K562 (cell line): Measurements from ENCODE around the gene TRIP6. TPM values are rescaled to one million over a fixed set of nuclear protein-coding genes. Genes with fewer than 3 reads are reported as not detected.

Source experiments
- ATAC-seq: fragments of 200-7000 bp; cut with Tn5 transposase; 3 replicates; pipeline ENCODE4 v1.9.1; 2020; ENCODE audit warnings: moderate library complexity
- BruUV-seq: library from RNA; stranded (reverse); fragments of 400-500 nt; replicated peaks from 2 replicates; lab custom pipeline; 2021; lab: Mats Ljungman, UMichigan
- CTCF ChIA-PET: fragments of 300-600 bp; formaldehyde crosslinking; extraction: SDS; loops from one replicate; lab custom pipeline; 2021; ENCODE audit warnings: low intra/inter-chr PET ratio; lab: Yijun Ruan, JAX
- POLR2A ChIA-PET: fragments of 300-600, 350-650 bp; sonication (Branson Sonifier 250); formaldehyde crosslinking; extraction: SDS; loops from one replicate; lab custom pipeline; 2021; ENCODE audit warnings: antibody characterized with exemption, inconsistent platforms; lab: Yijun Ruan, JAX
- DNase-seq, 4 experiments: peaks; one replicate each; pipeline versions ENCODE4 v3.0.0 to v3.0.0-alpha.2; 2011 to 2018; ENCODE audit warnings: low spot score in 3 of 4, mixed read lengths in 3 of 4; ENCODE audit errors: extremely low read depth in 1 of 4
- FAIRE-seq: peaks from 2 replicates; lab custom pipeline; 2011; peaks lifted over from hg19 to GRCh38; lab: Jason Lieb, UNC
- H2AFZ ChIP-seq: 2 replicates; pipeline ENCODE4 v1.6.0; 2011; ENCODE audit warnings: low read depth, low read length, control low read depth, inconsistent platforms
- H3K27ac ChIP-seq: fragments of 200-600 bp; 3 replicates; pipeline ENCODE4 v1.8.0; 2011; ENCODE audit warnings: low read depth, mild to moderate bottlenecking, control low read depth, inconsistent platforms, low read length, moderate library complexity, mixed read lengths; ENCODE audit errors: extremely low read depth
- H3K27me3 ChIP-seq, 2 experiments: fragments of 300-600 bp in 1 of 2; 2 replicates in 1 of 2; 3 replicates in 1 of 2; pipeline versions ENCODE4 v1.6.0 to v1.8.0; 2011; ENCODE audit warnings: inconsistent platforms in 2 of 2, low read length in 2 of 2, mild to moderate bottlenecking in 1 of 2, mixed read lengths in 1 of 2, moderate library complexity in 1 of 2; ENCODE audit not compliant: control insufficient read depth in 2 of 2, insufficient read depth in 2 of 2
- H3K36me3 ChIP-seq: fragments of 300-600 bp; 3 replicates; pipeline ENCODE4 v1.8.0; 2011; ENCODE audit warnings: mild to moderate bottlenecking, low read length, inconsistent platforms; ENCODE audit not compliant: control insufficient read depth, insufficient read depth
- H3K4me1 ChIP-seq, 2 experiments: fragments of 200-600 bp in 1 of 2; replicated peaks in 1 of 2; 2 replicates in 1 of 2; 3 replicates in 1 of 2; pipeline versions ENCODE4 v1.5.1 to v1.8.0; 2011; ENCODE audit warnings: inconsistent platforms in 2 of 2, low read length in 2 of 2, mild to moderate bottlenecking in 1 of 2, mixed read lengths in 1 of 2, moderate library complexity in 1 of 2; ENCODE audit not compliant: control insufficient read depth in 2 of 2, insufficient read depth in 2 of 2
- H3K4me2 ChIP-seq: 2 replicates; pipeline ENCODE4 v1.6.1; 2011; ENCODE audit warnings: low read length, control low read depth, inconsistent platforms, mixed read lengths; ENCODE audit not compliant: insufficient read depth
- H3K4me3 ChIP-seq: fragments of 200-600 bp; sonication (generic), shearing (Covaris generic); 2 replicates; pipeline ENCODE4 v1.5.1; 2016; ENCODE audit warnings: control low read depth, inconsistent platforms
- H3K79me2 ChIP-seq: fragments of 200-600 bp; 3 replicates; pipeline ENCODE4 v1.8.0; 2011; ENCODE audit warnings: low read length, inconsistent platforms; ENCODE audit not compliant: control insufficient read depth, insufficient read depth
- H3K9ac ChIP-seq, 2 experiments: 2 replicates each; pipeline versions ENCODE4 v1.6.0 to v1.6.1; 2011; ENCODE audit warnings: low read depth in 2 of 2, low read length in 2 of 2, control low read depth in 1 of 2, inconsistent platforms in 1 of 2, mild to moderate bottlenecking in 1 of 2, mixed read lengths in 1 of 2; ENCODE audit not compliant: insufficient read depth in 1 of 2
- H3K9me1 ChIP-seq: one replicate; pipeline ENCODE4 v1.6.0; 2011; ENCODE audit warnings: inconsistent platforms, mild to moderate bottlenecking, low read length, moderate library complexity; ENCODE audit not compliant: control insufficient read depth, insufficient read depth
- H3K9me3 ChIP-seq: replicated peaks from 2 replicates; pipeline ENCODE4 v1.5.1; 2011; ENCODE audit warnings: low read depth, low read length, inconsistent platforms; ENCODE audit not compliant: control insufficient read depth, insufficient read depth
- H4K20me1 ChIP-seq: replicated peaks from 2 replicates; pipeline ENCODE4 v1.6.1; 2011; ENCODE audit warnings: low read length, inconsistent platforms, mixed read lengths; ENCODE audit not compliant: control insufficient read depth, insufficient read depth
- ATF7 ChIP-seq: fragments of 450-650 bp; IDR thresholded peaks from 2 replicates; pipeline ENCODE4 v1.7.1; 2014; ENCODE audit warnings: mild to moderate bottlenecking, moderate library complexity
- BDP1 ChIP-seq: IDR thresholded peaks from 3 replicates; pipeline ENCODE4 v1.6.1; 2011; ENCODE audit not compliant: insufficient read length, insufficient read depth
- CAMTA2 ChIP-seq: fragments of 250-450 bp; sonication (Bioruptor Pico); conservative IDR thresholded peaks from 2 replicates; pipeline ENCODE4 v1.5.1; 2022
- CC2D1A ChIP-seq: fragments of 450-650 bp; IDR thresholded peaks from 2 replicates; pipeline ENCODE4 v1.6.1; 2017; ENCODE audit warnings: mild to moderate bottlenecking
- CEBPG ChIP-seq, 3 experiments: fragments of 200-800 bp in 1 of 3; sonication (Bioruptor generic) in 1 of 3; sonication (generic) in 1 of 3; formaldehyde crosslinking in 1 of 3; IDR thresholded peaks in 2 of 3; conservative IDR thresholded peaks in 1 of 3; 2 replicates each; pipeline versions ENCODE4 v1.6.1 to v1.8.0; 2016 to 2022; ENCODE audit warnings: missing compliant biosample characterization in 2 of 3, missing genetic modification characterization in 2 of 3, mild to moderate bottlenecking in 1 of 3, missing genetic modification reagents in 1 of 3
- E2F3 ChIP-seq: fragments of 250-450 bp; sonication (Bioruptor Pico); IDR thresholded peaks from 2 replicates; pipeline ENCODE4 v1.4.0; 2020; ENCODE audit warnings: mild to moderate bottlenecking
- FOSL1 ChIP-seq: fragments of 200-800 bp; sonication (Bioruptor generic); conservative IDR thresholded peaks from 2 replicates; pipeline ENCODE4 v1.6.1; 2016; ENCODE audit warnings: missing genetic modification characterization, missing compliant biosample characterization
- GABPA ChIP-seq: fragments of 200-800 bp; sonication (Bioruptor generic); conservative IDR thresholded peaks from 2 replicates; pipeline ENCODE4 v1.6.1; 2016; ENCODE audit warnings: low read depth, missing genetic modification characterization, missing compliant biosample characterization
- HMGXB4 ChIP-seq: sonication (generic); formaldehyde crosslinking; IDR thresholded peaks from 2 replicates; pipeline ENCODE4 v1.8.1; 2023; ENCODE audit warnings: mild to moderate bottlenecking, missing genetic modification reagents
- NBN ChIP-seq: fragments of 450-650 bp; IDR thresholded peaks from 2 replicates; pipeline ENCODE4 v1.6.1; 2016; ENCODE audit warnings: low read depth, mild to moderate bottlenecking
- NFRKB ChIP-seq: fragments of 450-650 bp; IDR thresholded peaks from 2 replicates; pipeline ENCODE4 v1.6.1; 2016; ENCODE audit warnings: low read depth
- SAFB ChIP-seq: fragments of 200-400 bp; formaldehyde crosslinking; IDR thresholded peaks from 2 replicates; pipeline ENCODE4 v1.6.1; 2017; ENCODE audit warnings: low read depth, low read length, borderline replicate concordance
- ZBTB17 ChIP-seq: fragments of 450-650 bp; formaldehyde crosslinking; IDR thresholded peaks from 2 replicates; pipeline ENCODE4 v1.4.0; 2020; ENCODE audit warnings: mild to moderate bottlenecking
- ZNF41 ChIP-seq: fragments of 250-450 bp; sonication (Bioruptor Pico); conservative IDR thresholded peaks from 2 replicates; pipeline ENCODE4 v1.4.0; 2020; ENCODE audit warnings: mild to moderate bottlenecking
- WGBS: fragments of 100-300 bp; shearing (Covaris generic); methylation state at CpG from one replicate; pipeline ENCODE4 v1.1.6; 2016; ENCODE audit warnings: low coverage, mixed read lengths; ENCODE audit not compliant: insufficient coverage; ENCODE audit errors: missing lambda C conversion rate; 5-methylcytosine and 5-hydroxymethylcytosine counted together
- in situ Hi-C: fragments of 300-500 bp; cut with MboI; formaldehyde crosslinking; loops from 4 replicates; pipeline ENCODE4 v1.15.0; 2018; ENCODE audit warnings: inconsistent platforms, mixed read lengths
- intact Hi-C: fragments of 100-400 bp; cut with micrococcal nuclease; formaldehyde crosslinking; loops from 2 replicates; pipeline ENCODE4 v1.14.2; 2022
- polyA plus RNA-seq, 8 experiments: library from polyadenylated mRNA; depleted of rRNA in 4 of 8; stranded (reverse) in 5 of 8; unstranded in 3 of 8; fragments of >200 nt; fragmentation: Nextera tagmentation in 2 of 8; fragmentation: Illumina TruSeq in 1 of 8; extraction: Ambion mirVana in 2 of 8; extraction: Trizol in 1 of 8; gene quantifications; 2 replicates each; pipeline versions ENCODE4 v1.2.1 to v1.2.3, GENCODE V29; 2011 to 2014; ENCODE audit warnings: inconsistent platforms in 1 of 8, missing spikeins in 1 of 8
- total RNA-seq, 7 experiments: library from RNA; depleted of rRNA in 6 of 7; stranded (reverse); fragments of >200 nt in 6 of 7; fragmentation: Illumina TruSeq in 2 of 7; extraction: Trizol in 2 of 7; gene quantifications; 2 replicates each; pipeline versions ENCODE4 v1.2.1 to v1.2.3, GENCODE V29; 2011 to 2021; ENCODE audit warnings: low replicate concordance in 1 of 7
- TF ChIP-seq, protein P1 (sequence below): fragments of 200-400 bp; formaldehyde crosslinking; IDR thresholded peaks from 2 replicates; pipeline ENCODE4 v1.6.1; 2017; ENCODE audit warnings: mild to moderate bottlenecking, low read depth, low read length, moderate library complexity

TRIP6 gene
- total and polyA plus RNA-seq, 9 of the 15 experiments (the other 6 are each of a cell fraction or from before 2014, with no cell fraction given) = 5.9 to 141 (median 54.0) TPM

DNA sequence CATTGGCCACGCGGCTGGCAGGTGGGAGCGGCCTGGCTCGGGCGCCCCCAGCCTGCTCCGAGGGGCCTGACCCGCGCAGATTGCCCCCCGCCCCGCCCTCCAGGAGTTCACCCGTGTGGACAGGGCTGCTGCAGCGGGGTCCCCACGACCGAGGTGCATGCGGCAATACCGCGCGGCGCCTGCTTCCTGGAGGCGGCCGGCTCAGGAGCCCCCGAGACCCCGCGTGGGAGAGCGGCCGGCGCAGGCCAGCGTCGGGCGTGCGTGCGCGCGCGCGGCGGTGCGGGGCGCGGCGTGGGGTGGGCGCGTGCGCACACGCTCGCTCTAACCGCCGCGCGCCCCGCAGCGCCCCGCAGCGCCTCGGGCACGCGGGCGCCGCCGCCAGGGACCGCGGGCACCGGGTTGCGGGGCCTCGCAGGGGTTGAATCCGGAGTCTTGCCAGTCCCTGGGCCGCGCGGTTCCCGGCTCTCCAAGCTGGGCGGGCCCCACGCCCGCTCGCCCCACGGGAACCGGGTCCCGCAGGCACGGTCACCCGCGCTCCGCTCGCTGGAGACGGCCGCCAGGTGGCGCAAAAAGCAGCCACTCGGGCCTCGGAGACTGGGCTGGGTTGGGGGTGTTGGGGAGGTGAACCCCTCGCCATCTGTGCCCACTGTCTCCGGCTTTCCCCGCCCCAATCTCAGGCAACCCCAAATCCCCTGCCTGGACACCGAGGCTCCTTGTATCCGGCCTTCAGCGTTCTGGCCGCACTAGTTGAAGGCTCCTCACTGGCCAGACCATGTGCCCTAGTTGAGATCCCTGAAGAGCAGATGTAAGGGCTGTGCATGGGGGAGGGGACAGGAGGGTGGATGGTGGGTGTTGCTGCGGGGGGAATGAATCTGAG lies 29.8 kb downstream of the TRIP6 start (continued):
- TF ChIP-seq ATF7 (no peak; the same call in none of the 2 replicates), FOSL1 (tag) (no peak), NFRKB (0 out of 2 replicates have a peak, but pooled peaks have one; percentile 24), CAMTA2 (CRISPR knock-in tag) (no peak)

GRCh38 chr7:100897772-100898454 lies 30.7 kb downstream of the TRIP6 start:
- CTCF ChIA-PET = interaction anchor here (0.5 to 3.1 kb wide), 5 partner anchors 162 to 294 kb away, joined by 3 to 44 read pairs (median 3); no protein-coding TSS in a partner anchor
- in situ Hi-C loops = no loop called here
- peak; percentile 82 for FAIRE-seq
- no peak for TF ChIP-seq SAFB
- no peak for TF ChIP-seq BDP1
- no peak for TF ChIP-seq CEBPG (CRISPR knock-in tag; IDR thresholded peaks at IDR 0.05)
- TF ChIP-seq CEBPG (tag; conservative IDR thresholded peaks at IDR 0.05 in 1 of 2, IDR thresholded peaks at IDR 0.05 in 1 of 2) = no peak
- no peak for TF ChIP-seq CC2D1A
- no peak for TF ChIP-seq HMGXB4 (CRISPR knock-in tag)
- no peak for TF ChIP-seq GABPA
- TF ChIP-seq ZBTB17 (CRISPR knock-in tag) = no peak
- no peak for TF ChIP-seq ZNF41 (CRISPR knock-in tag)
- no peak for TF ChIP-seq E2F3 (CRISPR knock-in tag)
- no peak for TF ChIP-seq NBN
- TF ChIP-seq, protein P1, sequence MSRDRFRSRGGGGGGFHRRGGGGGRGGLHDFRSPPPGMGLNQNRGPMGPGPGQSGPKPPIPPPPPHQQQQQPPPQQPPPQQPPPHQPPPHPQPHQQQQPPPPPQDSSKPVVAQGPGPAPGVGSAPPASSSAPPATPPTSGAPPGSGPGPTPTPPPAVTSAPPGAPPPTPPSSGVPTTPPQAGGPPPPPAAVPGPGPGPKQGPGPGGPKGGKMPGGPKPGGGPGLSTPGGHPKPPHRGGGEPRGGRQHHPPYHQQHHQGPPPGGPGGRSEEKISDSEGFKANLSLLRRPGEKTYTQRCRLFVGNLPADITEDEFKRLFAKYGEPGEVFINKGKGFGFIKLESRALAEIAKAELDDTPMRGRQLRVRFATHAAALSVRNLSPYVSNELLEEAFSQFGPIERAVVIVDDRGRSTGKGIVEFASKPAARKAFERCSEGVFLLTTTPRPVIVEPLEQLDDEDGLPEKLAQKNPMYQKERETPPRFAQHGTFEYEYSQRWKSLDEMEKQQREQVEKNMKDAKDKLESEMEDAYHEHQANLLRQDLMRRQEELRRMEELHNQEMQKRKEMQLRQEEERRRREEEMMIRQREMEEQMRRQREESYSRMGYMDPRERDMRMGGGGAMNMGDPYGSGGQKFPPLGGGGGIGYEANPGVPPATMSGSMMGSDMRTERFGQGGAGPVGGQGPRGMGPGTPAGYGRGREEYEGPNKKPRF = no peak

More at GRCh38 chr7:100897772-100898454, 30.7 kb downstream of the TRIP6 start:
- no peaks in the 10 kb centered on the region for H3K36me3 ChIP-seq
- H3K9me1 ChIP-seq = no peaks in the 10 kb centered on the region
- 11% methylated on average over 12 of the region's 13 CpGs for WGBS
- peaks cover 30 to 62% of the 10 kb centered on the region in 2 experiments for H3K4me1 ChIP-seq
- H3K4me2 ChIP-seq = peak overlapping the region; percentile 51
- DNase-seq = peak; percentile 68 to 83 (median 73)
- intact Hi-C loops = loop anchor here (1.0 to 5.0 kb wide), 6 partner anchors 68 to 384 kb away; no protein-coding TSS in a partner anchor
- no peaks in the 10 kb centered on the region for H3K9me3 ChIP-seq
- peak overlapping the region; percentile 21; the same call in 1 of the 2 replicates for H2AFZ ChIP-seq
- peak overlapping the region; percentile 48 for H3K27ac ChIP-seq
- BruUV-seq = no TSS peak
- peak overlapping the region; percentile 6 to 86; a peak in 1 of 4 replicates for H3K9ac ChIP-seq
- no peaks in the 10 kb centered on the region; the same call in 2 of the 3 replicates for H3K79me2 ChIP-seq
- ATAC-seq = peak; percentile 25
- no peak overlapping the region for H3K4me3 ChIP-seq
- no peaks in the 10 kb centered on the region for H3K27me3 ChIP-seq
- no peaks in the 10 kb centered on the region for H4K20me1 ChIP-seq
- POLR2A ChIA-PET = interaction anchor here (0.6 to 2.1 kb wide), 8 partner anchors 8 to 169 kb away, joined by 3 to 7 read pairs (median 3); partner anchors contain the start of genes SRRT and UFSP1
